A172 (cell line): ENCODE data around the gene CCDC43. TPM values are rescaled to one million over a fixed set of nuclear protein-coding genes. Genes with fewer than 3 reads are reported as not detected.
A peak's percentile ranks its signal among the peaks of the same experiment; 100 is the strongest.
"Not testable (repeated sequence)": the region's sequence is repeated elsewhere in the genome, so short reads cannot be mapped to it uniquely, and the experiment has no call there.

Experiments
- DNase-seq: peaks from one replicate; pipeline ENCODE4 v3.0.0-alpha.2; 2015; ENCODE audit warnings: low spot score
- total RNA-seq: library from RNA; depleted of rRNA; stranded (reverse); fragments of >200 nt; shearing (Covaris generic); gene quantifications from 2 replicates; pipeline ENCODE4 v1.2.3, GENCODE V29; 2014

CCDC43 gene
- total RNA-seq, 1 experiment from 2014 or later: 69.9 TPM

GRCh38 chr17:44672479-44673093, 17.0 kb downstream of the CCDC43 start:
- peak; percentile 25 for DNase-seq

- DNase-seq: no peak
These were observed 23.6 kb downstream of the CCDC43 start for GRCh38 chr17:44666006-44666405.

- no peak for DNase-seq
These were observed 24.7 kb downstream of the CCDC43 start for GRCh38 chr17:44664867-44665266.

GRCh38 chr17:44663095-44663494, 26.5 kb downstream of the CCDC43 start:
- no peak for DNase-seq

- DNase-seq: no peak
These were observed 27.7 kb downstream of the CCDC43 start for GRCh38 chr17:44661835-44662234.

- DNase-seq: no peak
These were observed 33.4 kb downstream of the CCDC43 start, which contains the start of gene MEIOC for GRCh38 chr17:44655983-44656710. TSS of gene MEIOC (plus strand) at chr17:44656468. CDS start at chr17:44656614, 146 bp downstream.

- DNase-seq: no peak
These were observed 35.6 kb downstream of the CCDC43 start for GRCh38 chr17:44653954-44654353.

GRCh38 chr17:44653384-44653783, 36.2 kb downstream of the CCDC43 start:
- DNase-seq: no peak

- no peak for DNase-seq
These were observed 36.8 kb downstream of the CCDC43 start for GRCh38 chr17:44652727-44653126.

GRCh38 chr17:44651228-44651627, 38.3 kb downstream of the CCDC43 start:
- DNase-seq: no peak

- DNase-seq: no peak
These were observed 40.6 kb downstream of the CCDC43 start for GRCh38 chr17:44648963-44649362.

GRCh38 chr17:44647736-44648135, 41.8 kb downstream of the CCDC43 start:
- no peak for DNase-seq

GRCh38 chr17:44646280-44646679, 43.3 kb downstream of the CCDC43 start:
- DNase-seq: no peak

- DNase-seq: no peak
These were observed 44.2 kb downstream of the CCDC43 start for GRCh38 chr17:44645341-44645740.

GRCh38 chr17:44642834-44643233, 46.7 kb downstream of the CCDC43 start:
- no peak for DNase-seq

- DNase-seq: no peak
These were observed 52.5 kb downstream of the CCDC43 start for GRCh38 chr17:44637066-44637465.

GRCh38 chr17:44636562-44636961, 53.0 kb downstream of the CCDC43 start:
- peak; percentile 60 for DNase-seq

- DNase-seq: not testable (repeated sequence)
These were observed 55.2 kb downstream of the CCDC43 start for GRCh38 chr17:44634401-44634800.

GRCh38 chr17:44633998-44634397, 55.6 kb downstream of the CCDC43 start:
- no peak for DNase-seq

- DNase-seq: no peak
These were observed 58.9 kb downstream of the CCDC43 start for GRCh38 chr17:44630703-44631102.

GRCh38 chr17:44629314-44629713, 60.3 kb downstream of the CCDC43 start:
- no peak for DNase-seq

- DNase-seq: no peak
These were observed 61.1 kb downstream of the CCDC43 start for GRCh38 chr17:44628243-44629188.
